Prostate gland (tissue), 2 donors: ENCODE results near the gene GMPPB. TPM values are rescaled to one million over a fixed set of nuclear protein-coding genes. Genes with fewer than 3 reads are reported as not detected.

ENCODE experiments used
- DNase-seq: peaks from one replicate; pipeline ENCODE4 v3.0.0-alpha.2; 2019; ENCODE audit warnings: low spot score
- H3K27ac ChIP-seq, 2 donors: fragments of 200-600 bp; sonication (generic); 2 replicates each; pipeline ENCODE4 v1.5.1; 2017 to 2019
- H3K27me3 ChIP-seq: fragments of 200-600 bp; sonication (generic); replicated peaks from 2 replicates; pipeline ENCODE4 v1.5.1; 2019; ENCODE audit not compliant: insufficient read depth
- H3K36me3 ChIP-seq, 2 donors: fragments of 200-600 bp; sonication (generic); 1 replicate in 1 of 2; 2 replicates in 1 of 2; pipeline versions ENCODE4 v1.5.1 to v1.8.1; 2017 to 2019
- H3K4me1 ChIP-seq: fragments of 200-600 bp; sonication (generic); replicated peaks from 2 replicates; pipeline ENCODE4 v1.5.1; 2019
- H3K4me3 ChIP-seq, 2 donors: fragments of 200-600 bp; sonication (generic); 2 replicates each; pipeline ENCODE4 v1.5.1; 2017 to 2019
- H3K9me3 ChIP-seq: fragments of 200-600 bp; sonication (generic); 2 replicates; pipeline ENCODE4 v1.5.1; 2017
- POLR2A ChIP-seq: fragments of 450-650 bp; IDR thresholded peaks from one replicate; pipeline ENCODE4 v1.6.1; 2016; ENCODE audit warnings: antibody characterized with exemption, mild to moderate bottlenecking
- POLR2AphosphoS5 ChIP-seq: sonication (generic); formaldehyde crosslinking; IDR thresholded peaks from one replicate; pipeline ENCODE4 v1.6.1; 2017; ENCODE audit warnings: antibody characterized with exemption
- WGBS: methylation state at CpG from one replicate; pipeline ENCODE4 v1.1.5; 2018; 5-methylcytosine and 5-hydroxymethylcytosine counted together
- intact Hi-C: fragments of 100-400 bp; cut with DNase I; formaldehyde crosslinking; loops from one replicate; pipeline ENCODE4 v1.14.2; 2022
- total RNA-seq, 2 donors: library from RNA; depleted of rRNA; stranded (reverse); fragments of >200 nt; gene quantifications; one replicate each; pipeline ENCODE4 v1.1.0, GENCODE V29; 2016
- TF ChIP-seq, protein P1 (sequence below), 4 experiments: fragments of 200-600 bp in 2 of 4; fragments of 450-650 bp in 2 of 4; sonication (generic) in 2 of 4; IDR thresholded peaks; 1 replicate in 3 of 4; 2 replicates in 1 of 4; pipeline ENCODE4 v1.5.1; 2016 to 2019; ENCODE audit warnings: antibody characterized with exemption in 4 of 4, mild to moderate bottlenecking in 2 of 4, moderate library complexity in 2 of 4

Gene GMPPB
- total RNA-seq, 2 donors from 2014 or later, result 28.8 to 60.1 TPM

- intact Hi-C loops, result no loop called here
- Histone ChIP-seq H3K36me3 (no peaks in the 10 kb centered on the region), H3K27ac (no peak overlapping the region), H3K9me3 (no peaks in the 10 kb centered on the region), H3K27me3 (no peaks in the 10 kb centered on the region), H3K4me3 (no peak overlapping the region), H3K4me1 (no peaks in the 10 kb centered on the region)
- TF ChIP-seq POLR2AphosphoS5 (no peak), POLR2A (no peak)
- TF ChIP-seq, protein P1, sequence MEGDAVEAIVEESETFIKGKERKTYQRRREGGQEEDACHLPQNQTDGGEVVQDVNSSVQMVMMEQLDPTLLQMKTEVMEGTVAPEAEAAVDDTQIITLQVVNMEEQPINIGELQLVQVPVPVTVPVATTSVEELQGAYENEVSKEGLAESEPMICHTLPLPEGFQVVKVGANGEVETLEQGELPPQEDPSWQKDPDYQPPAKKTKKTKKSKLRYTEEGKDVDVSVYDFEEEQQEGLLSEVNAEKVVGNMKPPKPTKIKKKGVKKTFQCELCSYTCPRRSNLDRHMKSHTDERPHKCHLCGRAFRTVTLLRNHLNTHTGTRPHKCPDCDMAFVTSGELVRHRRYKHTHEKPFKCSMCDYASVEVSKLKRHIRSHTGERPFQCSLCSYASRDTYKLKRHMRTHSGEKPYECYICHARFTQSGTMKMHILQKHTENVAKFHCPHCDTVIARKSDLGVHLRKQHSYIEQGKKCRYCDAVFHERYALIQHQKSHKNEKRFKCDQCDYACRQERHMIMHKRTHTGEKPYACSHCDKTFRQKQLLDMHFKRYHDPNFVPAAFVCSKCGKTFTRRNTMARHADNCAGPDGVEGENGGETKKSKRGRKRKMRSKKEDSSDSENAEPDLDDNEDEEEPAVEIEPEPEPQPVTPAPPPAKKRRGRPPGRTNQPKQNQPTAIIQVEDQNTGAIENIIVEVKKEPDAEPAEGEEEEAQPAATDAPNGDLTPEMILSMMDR (IDR thresholded peaks at IDR 0.05), result no peak
- no peak for DNase-seq
- 96% methylated on average over 11 of the region's 11 CpGs for WGBS
Measured at GRCh38 chr3:49712166-49712565, 11.6 kb downstream of the GMPPB start.

- DNase-seq, result no peak
- H3K36me3 ChIP-seq, result no peaks in the 10 kb centered on the region
- H3K27ac ChIP-seq, result no peak overlapping the region
- H3K27me3 ChIP-seq, result no peaks in the 10 kb centered on the region
- 93% methylated on average over 5 of the region's 5 CpGs for WGBS
- TF ChIP-seq, protein P1 (IDR thresholded peaks at IDR 0.05), result no peak
- no peak for TF ChIP-seq POLR2A
- TF ChIP-seq POLR2AphosphoS5, result no peak
- no peak overlapping the region for H3K4me3 ChIP-seq
- no peaks in the 10 kb centered on the region for H3K9me3 ChIP-seq
- intact Hi-C loops, result no loop called here
- no peaks in the 10 kb centered on the region for H3K4me1 ChIP-seq
Measured at GRCh38 chr3:49711489-49711888, 12.3 kb downstream of the GMPPB start.

DNA sequence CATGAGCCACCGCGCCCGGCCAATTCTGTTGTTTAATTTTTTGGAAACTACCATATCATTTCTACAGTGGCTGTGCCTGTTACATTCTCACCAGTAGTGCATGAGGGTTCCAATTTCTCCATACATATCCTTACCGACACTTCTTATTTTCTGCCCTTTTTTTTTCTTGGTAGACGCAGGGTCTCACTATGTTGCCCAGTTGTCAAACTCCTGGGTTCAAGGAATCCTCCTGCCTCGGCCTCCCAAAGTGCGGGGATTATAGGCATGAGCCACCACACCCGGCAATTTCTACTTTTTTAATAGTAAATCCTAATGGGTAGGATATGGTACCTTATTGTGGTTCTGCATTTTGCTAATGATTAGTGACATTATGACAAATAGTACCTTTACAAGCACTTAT is 13.9 kb downstream of the GMPPB start:
- no peak for DNase-seq
- intact Hi-C loops, result no loop called here
- no peaks in the 10 kb centered on the region for H3K27me3 ChIP-seq
- no peaks in the 10 kb centered on the region for H3K9me3 ChIP-seq
- no peak overlapping the region for H3K27ac ChIP-seq
- no peak overlapping the region for H3K4me3 ChIP-seq
- peaks cover 0 to 4% of the 10 kb centered on the region in 2 donors for H3K36me3 ChIP-seq
- TF ChIP-seq POLR2A, result no peak
- no peak for TF ChIP-seq POLR2AphosphoS5
- TF ChIP-seq, protein P1 (IDR thresholded peaks at IDR 0.05), result no peak
- 96% methylated on average over 8 of the region's 8 CpGs for WGBS
- no peaks in the 10 kb centered on the region for H3K4me1 ChIP-seq

GRCh38 chr3:49707113-49707480 is 16.7 kb downstream of the GMPPB start:
- no peaks in the 10 kb centered on the region for H3K27me3 ChIP-seq
- WGBS, result 75% methylated on average over 4 of the region's 4 CpGs
- DNase-seq, result no peak
- no peak overlapping the region for H3K27ac ChIP-seq
- intact Hi-C loops, result no loop called here
- H3K4me3 ChIP-seq, result no peak overlapping the region
- no peaks in the 10 kb centered on the region for H3K4me1 ChIP-seq
- H3K36me3 ChIP-seq, result peaks cover 0 to 4% of the 10 kb centered on the region in 2 donors
- TF ChIP-seq POLR2A, result no peak
- TF ChIP-seq POLR2AphosphoS5, result no peak
- TF ChIP-seq, protein P1 (IDR thresholded peaks at IDR 0.05), result no peak
- no peaks in the 10 kb centered on the region for H3K9me3 ChIP-seq

- no peaks in the 10 kb centered on the region for H3K4me1 ChIP-seq
- no peak for TF ChIP-seq POLR2A
- no peak for TF ChIP-seq POLR2AphosphoS5
- TF ChIP-seq, protein P1 (IDR thresholded peaks at IDR 0.05), result no peak
- no peaks in the 10 kb centered on the region for H3K27me3 ChIP-seq
- H3K36me3 ChIP-seq, result peaks cover 0 to 4% of the 10 kb centered on the region in 2 donors
- intact Hi-C loops, result no loop called here
- H3K4me3 ChIP-seq, result no peak overlapping the region
- WGBS, result 78% methylated on average over 9 of the region's 9 CpGs
- H3K9me3 ChIP-seq, result no peaks in the 10 kb centered on the region
- DNase-seq, result no peak
- no peak overlapping the region for H3K27ac ChIP-seq
Measured at GRCh38 chr3:49706456-49707112, 17.2 kb downstream of the GMPPB start.
